ENCODE results near the gene RAI14. TPM values are rescaled to one million over a fixed set of nuclear protein-coding genes. Genes with fewer than 3 reads are reported as not detected.
A peak's percentile ranks its signal among the peaks of the same experiment; 100 is the strongest.

The RAI14 gene
- total and polyA plus RNA-seq, 4 donors, result 16.7 to 91.5 (median 49.3) TPM

GRCh38 chr5:34648840-34649158, 7.3 kb upstream of the RAI14 start:
- Histone ChIP-seq H3K4me3 (no peak overlapping the region), H3K9ac (ENCODE audit: insufficient read depth in 1 of 2, low read length in 2 of 2) (no peak overlapping the region), H3K27me3 (ENCODE audit: control insufficient read depth in 3 of 3, insufficient read depth in 3 of 3, low read length in 2 of 3) (no peaks in the 10 kb centered on the region), H3K36me3 (ENCODE audit: control insufficient read depth in 4 of 4, insufficient read depth in 4 of 4, low read length in 4 of 4) (no peaks in the 10 kb centered on the region), H3K9me3 (ENCODE audit: control insufficient read depth in 4 of 4, insufficient read depth in 3 of 4, low read length in 3 of 4) (no peaks in the 10 kb centered on the region), H3K27ac (ENCODE audit: low read depth in 1 of 2, low read length in 1 of 2) (no peak overlapping the region), H3K4me1 (ENCODE audit: control insufficient read depth in 5 of 5, insufficient read depth in 5 of 5, low read length in 5 of 5) (peaks cover 0 to 8% (median 3%) of the 10 kb centered on the region in 5 donors)
- 67 to 83% methylated on average over 2 of the region's 2 CpGs for WGBS, 2 donors
- no peak for ATAC-seq (ENCODE audit: insufficient read depth, low FRiP score)
- no peak for DNase-seq
- TF ChIP-seq CTCF (IDR thresholded peaks at IDR 0.05; ENCODE audit: control extremely low read depth, extremely low read depth), result no peak

- Histone ChIP-seq H3K36me3 (ENCODE audit: control insufficient read depth in 4 of 4, insufficient read depth in 4 of 4, low read length in 4 of 4) (no peaks in the 10 kb centered on the region), H3K4me3 (no peak overlapping the region), H3K9ac (ENCODE audit: insufficient read depth in 1 of 2, low read length in 2 of 2) (no peak overlapping the region), H3K9me3 (ENCODE audit: control insufficient read depth in 4 of 4, insufficient read depth in 3 of 4, low read length in 3 of 4) (no peaks in the 10 kb centered on the region), H3K27me3 (ENCODE audit: control insufficient read depth in 3 of 3, insufficient read depth in 3 of 3, low read length in 2 of 3) (no peaks in the 10 kb centered on the region), H3K27ac (ENCODE audit: low read depth in 1 of 2, low read length in 1 of 2) (no peak overlapping the region), H3K4me1 (ENCODE audit: control insufficient read depth in 5 of 5, insufficient read depth in 5 of 5, low read length in 5 of 5) (peaks cover 0 to 12% (median 3%) of the 10 kb centered on the region in 5 donors)
- no peak for ATAC-seq (ENCODE audit: insufficient read depth, low FRiP score)
- WGBS, 2 donors, result 62 to 76% methylated on average over 2 of the region's 2 CpGs
- no peak for TF ChIP-seq CTCF (IDR thresholded peaks at IDR 0.05; ENCODE audit: control extremely low read depth, extremely low read depth)
- no peak for DNase-seq
Observed at GRCh38 chr5:34651791-34652190, 4.3 kb upstream of the RAI14 start.

GRCh38 chr5:34652466-34652865, 3.7 kb upstream of the RAI14 start:
- ATAC-seq (ENCODE audit: insufficient read depth, low FRiP score), result no peak
- peaks cover 0 to 14% (median 4%) of the 10 kb centered on the region in 5 donors for H3K4me1 ChIP-seq (ENCODE audit: control insufficient read depth in 5 of 5, insufficient read depth in 5 of 5, low read length in 5 of 5)
- DNase-seq, result no peak
- no peaks in the 10 kb centered on the region for H3K27me3 ChIP-seq (ENCODE audit: control insufficient read depth in 3 of 3, insufficient read depth in 3 of 3, low read length in 2 of 3)
- no peak overlapping the region for H3K27ac ChIP-seq (ENCODE audit: low read depth in 1 of 2, low read length in 1 of 2)
- H3K36me3 ChIP-seq (ENCODE audit: control insufficient read depth in 4 of 4, insufficient read depth in 4 of 4, low read length in 4 of 4), result no peaks in the 10 kb centered on the region
- no peaks in the 10 kb centered on the region for H3K9me3 ChIP-seq (ENCODE audit: control insufficient read depth in 4 of 4, insufficient read depth in 3 of 4, low read length in 3 of 4)
- no peak for TF ChIP-seq CTCF (IDR thresholded peaks at IDR 0.05; ENCODE audit: control extremely low read depth, extremely low read depth)
- no peak overlapping the region for H3K4me3 ChIP-seq
- no peak overlapping the region for H3K9ac ChIP-seq (ENCODE audit: insufficient read depth in 1 of 2, low read length in 2 of 2)
- 68 to 83% methylated on average over 5 of the region's 5 CpGs for WGBS, 2 donors

- DNase-seq (peak in 2 of 3 donors; percentile 48 to 57), ATAC-seq (ENCODE audit: insufficient read depth, low FRiP score) (no peak)
- H3K9ac ChIP-seq (ENCODE audit: insufficient read depth in 1 of 2, low read length in 2 of 2), result no peak overlapping the region
- no peaks in the 10 kb centered on the region for H3K27me3 ChIP-seq (ENCODE audit: control insufficient read depth in 3 of 3, insufficient read depth in 3 of 3, low read length in 2 of 3)
- no peak overlapping the region for H3K27ac ChIP-seq (ENCODE audit: low read depth in 1 of 2, low read length in 1 of 2)
- H3K4me1 ChIP-seq (ENCODE audit: control insufficient read depth in 5 of 5, insufficient read depth in 5 of 5, low read length in 5 of 5), result peaks cover 0 to 19% (median 7%) of the 10 kb centered on the region in 5 donors
- no peaks in the 10 kb centered on the region for H3K36me3 ChIP-seq (ENCODE audit: control insufficient read depth in 4 of 4, insufficient read depth in 4 of 4, low read length in 4 of 4)
- no peaks in the 10 kb centered on the region for H3K9me3 ChIP-seq (ENCODE audit: control insufficient read depth in 4 of 4, insufficient read depth in 3 of 4, low read length in 3 of 4)
- H3K4me3 ChIP-seq, result no peak overlapping the region
- TF ChIP-seq CTCF (IDR thresholded peaks at IDR 0.05; ENCODE audit: control extremely low read depth, extremely low read depth), result no peak
Observed at GRCh38 chr5:34652914-34653313, 3.2 kb upstream of the RAI14 start.

Data from lung (tissue), 12 donors.